Spleen (tissue), 7 donors: Measurements from ENCODE around the gene CALB2.

Experiments used
- POLR2A ChIP-seq, 3 donors: fragments of 450-650 bp; IDR thresholded peaks; one replicate each; pipeline ENCODE4 v1.5.1; 2017; ENCODE audit warnings: antibody characterized with exemption in 3 of 3, mild to moderate bottlenecking in 1 of 3
- TF ChIP-seq, protein P1 (sequence below), 11 experiments: fragments of 200-600 bp in 7 of 11; fragments of 450-650 bp in 4 of 11; sonication (generic) in 4 of 11; IDR thresholded peaks in 8 of 11; conservative IDR thresholded peaks in 3 of 11; 1 replicate in 7 of 11; 2 replicates in 4 of 11; pipeline versions ENCODE4 v1.4.0 to v1.8.0; 2016 to 2021; ENCODE audit warnings: antibody characterized with exemption in 11 of 11, inconsistent platforms in 4 of 11, mild to moderate bottlenecking in 1 of 11
- donor health status: DM: no; HTN: no; CAD: no; lungs with moderate emphysema.
- donor health status: DM: no; HTN: no; CAD: no.
- donor health status: DM: no; HTN: no; CAD: no.

DNA sequence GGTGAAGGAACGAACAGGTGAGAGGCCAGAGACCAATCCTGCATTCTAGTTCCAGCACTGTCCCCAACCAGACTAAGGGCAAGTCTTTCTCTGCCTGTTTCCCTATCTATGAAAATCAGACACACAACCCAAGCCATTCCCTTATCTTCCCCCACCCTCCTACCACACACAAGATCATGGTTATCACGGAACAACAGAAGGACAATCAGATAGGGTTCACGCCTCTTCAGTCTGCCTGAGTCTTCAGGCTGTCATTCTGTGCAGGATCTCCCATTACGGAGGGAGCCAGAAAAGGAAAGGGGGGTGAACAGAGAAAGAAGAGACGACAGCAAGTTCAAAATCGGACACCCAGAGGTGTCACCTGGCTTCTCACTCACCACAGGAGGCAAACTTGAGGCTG lies 72.2 kb downstream of the CALB2 start:
- TF ChIP-seq POLR2A (IDR thresholded peaks at IDR 0.05): no peak
- TF ChIP-seq, protein P1, sequence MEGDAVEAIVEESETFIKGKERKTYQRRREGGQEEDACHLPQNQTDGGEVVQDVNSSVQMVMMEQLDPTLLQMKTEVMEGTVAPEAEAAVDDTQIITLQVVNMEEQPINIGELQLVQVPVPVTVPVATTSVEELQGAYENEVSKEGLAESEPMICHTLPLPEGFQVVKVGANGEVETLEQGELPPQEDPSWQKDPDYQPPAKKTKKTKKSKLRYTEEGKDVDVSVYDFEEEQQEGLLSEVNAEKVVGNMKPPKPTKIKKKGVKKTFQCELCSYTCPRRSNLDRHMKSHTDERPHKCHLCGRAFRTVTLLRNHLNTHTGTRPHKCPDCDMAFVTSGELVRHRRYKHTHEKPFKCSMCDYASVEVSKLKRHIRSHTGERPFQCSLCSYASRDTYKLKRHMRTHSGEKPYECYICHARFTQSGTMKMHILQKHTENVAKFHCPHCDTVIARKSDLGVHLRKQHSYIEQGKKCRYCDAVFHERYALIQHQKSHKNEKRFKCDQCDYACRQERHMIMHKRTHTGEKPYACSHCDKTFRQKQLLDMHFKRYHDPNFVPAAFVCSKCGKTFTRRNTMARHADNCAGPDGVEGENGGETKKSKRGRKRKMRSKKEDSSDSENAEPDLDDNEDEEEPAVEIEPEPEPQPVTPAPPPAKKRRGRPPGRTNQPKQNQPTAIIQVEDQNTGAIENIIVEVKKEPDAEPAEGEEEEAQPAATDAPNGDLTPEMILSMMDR (IDR thresholded peaks at IDR 0.05 in 8 of 11, conservative IDR thresholded peaks at IDR 0.05 in 3 of 11): no peak
